ENCODE measurements around the gene UBAP1L.
A peak's percentile ranks its signal among the peaks of the same experiment; 100 is the strongest.
"Not testable (repeated sequence)": the region's sequence is repeated elsewhere in the genome, so short reads cannot be mapped to it uniquely, and the experiment has no call there.

The UBAP1L gene

GRCh38 chr15:65099336-65099735 is 15.7 kb downstream of the UBAP1L start:
- DNase-seq, result no peak

- no peak for DNase-seq
Measured at GRCh38 chr15:65097651-65098263, 17.2 kb downstream of the UBAP1L start.

GRCh38 chr15:65096481-65097385 is 18.3 kb downstream of the UBAP1L start:
- no peak for DNase-seq

GRCh38 chr15:65095747-65096104 is 19.3 kb downstream of the UBAP1L start:
- no peak for DNase-seq

- DNase-seq, result no peak
Measured at GRCh38 chr15:65095011-65095746, 19.8 kb downstream of the UBAP1L start.

GRCh38 chr15:65094294-65094995 is 20.6 kb downstream of the UBAP1L start:
- DNase-seq, result no peak

- not testable (repeated sequence) for DNase-seq
Measured at GRCh38 chr15:65093793-65094170, 21.2 kb downstream of the UBAP1L start.

GRCh38 chr15:65092911-65093792 is 21.8 kb downstream of the UBAP1L start:
- DNase-seq, result no peak

GRCh38 chr15:65091946-65092770 is 22.8 kb downstream of the UBAP1L start:
- DNase-seq, result no peak

- no peak for DNase-seq
Measured at GRCh38 chr15:65089206-65089824, 25.7 kb downstream of the UBAP1L start.

- DNase-seq, result no peak
Measured at GRCh38 chr15:65088643-65089021, 26.4 kb downstream of the UBAP1L start.

GRCh38 chr15:65087873-65088642 is 26.9 kb downstream of the UBAP1L start:
- DNase-seq, result no peak

- DNase-seq, result peak; percentile 4
Measured at GRCh38 chr15:65087411-65087810, 27.6 kb downstream of the UBAP1L start.

- no peak for DNase-seq
Measured at GRCh38 chr15:65086680-65087111, 28.3 kb downstream of the UBAP1L start.

- no peak for DNase-seq
Measured at GRCh38 chr15:65085990-65086679, 28.9 kb downstream of the UBAP1L start.

GRCh38 chr15:65085207-65085753 is 29.7 kb downstream of the UBAP1L start:
- DNase-seq, result no peak

GRCh38 chr15:65084500-65085206 is 30.3 kb downstream of the UBAP1L start:
- no peak for DNase-seq

- peak; percentile 8 for DNase-seq
Measured at GRCh38 chr15:65083262-65083701, 31.7 kb downstream of the UBAP1L start.
